ENCODE results near the gene CCNB2.

The CCNB2 gene

DNA sequence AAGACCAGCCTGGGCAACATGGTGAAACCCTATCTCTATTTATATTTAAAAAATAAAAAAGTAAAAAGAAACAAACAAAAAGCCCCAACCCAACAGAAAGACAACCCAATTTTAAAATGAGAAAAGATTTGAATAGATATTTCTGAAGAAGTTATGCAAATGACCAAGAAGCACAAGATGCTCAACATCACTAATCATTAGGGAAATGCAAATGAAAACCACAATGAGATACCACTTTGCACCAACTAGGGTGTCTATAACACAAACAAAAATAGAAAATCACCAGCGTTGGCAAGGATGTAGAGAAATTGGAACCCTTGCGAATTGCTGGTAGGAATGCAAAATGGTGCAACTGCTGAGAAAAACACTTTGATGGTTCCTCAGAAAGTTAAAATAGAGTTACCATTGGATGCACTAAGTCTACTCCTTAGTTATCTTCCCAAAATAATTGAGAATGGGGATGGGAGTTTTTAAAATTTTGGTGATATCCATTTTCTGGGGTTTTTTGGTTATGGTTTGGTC is 45.8 kb upstream of the CCNB2 start:
- Histone ChIP-seq H3K4me1 (ENCODE audit: control insufficient read depth, insufficient read depth, low read length) (no peaks in the 10 kb centered on the region), H3K36me3 (ENCODE audit: control insufficient read depth in 2 of 2, insufficient read depth in 1 of 2, low read length in 2 of 2) (peaks cover 25 to 78% of the 10 kb centered on the region in 2 experiments), H3K4me3 (ENCODE audit: low read depth, low read length) (no peak overlapping the region), H3K9me3 (ENCODE audit: control insufficient read depth, insufficient read depth, low read depth, low read length) (no peaks in the 10 kb centered on the region), H3K27ac (ENCODE audit: extremely low read depth, low read depth, low read length) (no peak overlapping the region)
- no peak for TF ChIP-seq PRDM1 (tag by site-specific recombination; IDR thresholded peaks at IDR 0.05)
- no peak for TF ChIP-seq ZBTB8A (tag by site-specific recombination; IDR thresholded peaks at IDR 0.05)
- no peak for TF ChIP-seq SP2 (tag by site-specific recombination; IDR thresholded peaks at IDR 0.05)
- TF ChIP-seq GLIS2 (tag by site-specific recombination; IDR thresholded peaks at IDR 0.05) = no peak
- no peak for TF ChIP-seq ZNF155 (tag by site-specific recombination; IDR thresholded peaks at IDR 0.05)
- TF ChIP-seq ZNF121 (tag by site-specific recombination; IDR thresholded peaks at IDR 0.05) = no peak
- TF ChIP-seq ZNF654 (tag by site-specific recombination; IDR thresholded peaks at IDR 0.05; ENCODE audit: low read depth) = no peak
- TF ChIP-seq ZNF600 (tag by site-specific recombination; IDR thresholded peaks at IDR 0.05) = no peak
- TF ChIP-seq ZNF768 (tag by site-specific recombination; IDR thresholded peaks at IDR 0.05) = no peak
- TF ChIP-seq, protein P1, sequence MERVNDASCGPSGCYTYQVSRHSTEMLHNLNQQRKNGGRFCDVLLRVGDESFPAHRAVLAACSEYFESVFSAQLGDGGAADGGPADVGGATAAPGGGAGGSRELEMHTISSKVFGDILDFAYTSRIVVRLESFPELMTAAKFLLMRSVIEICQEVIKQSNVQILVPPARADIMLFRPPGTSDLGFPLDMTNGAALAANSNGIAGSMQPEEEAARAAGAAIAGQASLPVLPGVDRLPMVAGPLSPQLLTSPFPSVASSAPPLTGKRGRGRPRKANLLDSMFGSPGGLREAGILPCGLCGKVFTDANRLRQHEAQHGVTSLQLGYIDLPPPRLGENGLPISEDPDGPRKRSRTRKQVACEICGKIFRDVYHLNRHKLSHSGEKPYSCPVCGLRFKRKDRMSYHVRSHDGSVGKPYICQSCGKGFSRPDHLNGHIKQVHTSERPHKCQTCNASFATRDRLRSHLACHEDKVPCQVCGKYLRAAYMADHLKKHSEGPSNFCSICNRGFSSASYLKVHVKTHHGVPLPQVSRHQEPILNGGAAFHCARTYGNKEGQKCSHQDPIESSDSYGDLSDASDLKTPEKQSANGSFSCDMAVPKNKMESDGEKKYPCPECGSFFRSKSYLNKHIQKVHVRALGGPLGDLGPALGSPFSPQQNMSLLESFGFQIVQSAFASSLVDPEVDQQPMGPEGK (tag by site-specific recombination; IDR thresholded peaks at IDR 0.05) = no peak
- no peak for TF ChIP-seq AEBP2 (tag by site-specific recombination; IDR thresholded peaks at IDR 0.05; ENCODE audit: borderline replicate concordance)
- no peak for TF ChIP-seq ZNF776 (tag by site-specific recombination; IDR thresholded peaks at IDR 0.05; ENCODE audit: borderline replicate concordance)
- no peak for TF ChIP-seq ZNF48 (tag by site-specific recombination; IDR thresholded peaks at IDR 0.05)
- CTCF ChIA-PET = no interaction called here
- POLR2A ChIA-PET = no interaction called here

GRCh38 chr15:59060348-59060747 is 44.6 kb upstream of the CCNB2 start:
- TF ChIP-seq, protein P2, sequence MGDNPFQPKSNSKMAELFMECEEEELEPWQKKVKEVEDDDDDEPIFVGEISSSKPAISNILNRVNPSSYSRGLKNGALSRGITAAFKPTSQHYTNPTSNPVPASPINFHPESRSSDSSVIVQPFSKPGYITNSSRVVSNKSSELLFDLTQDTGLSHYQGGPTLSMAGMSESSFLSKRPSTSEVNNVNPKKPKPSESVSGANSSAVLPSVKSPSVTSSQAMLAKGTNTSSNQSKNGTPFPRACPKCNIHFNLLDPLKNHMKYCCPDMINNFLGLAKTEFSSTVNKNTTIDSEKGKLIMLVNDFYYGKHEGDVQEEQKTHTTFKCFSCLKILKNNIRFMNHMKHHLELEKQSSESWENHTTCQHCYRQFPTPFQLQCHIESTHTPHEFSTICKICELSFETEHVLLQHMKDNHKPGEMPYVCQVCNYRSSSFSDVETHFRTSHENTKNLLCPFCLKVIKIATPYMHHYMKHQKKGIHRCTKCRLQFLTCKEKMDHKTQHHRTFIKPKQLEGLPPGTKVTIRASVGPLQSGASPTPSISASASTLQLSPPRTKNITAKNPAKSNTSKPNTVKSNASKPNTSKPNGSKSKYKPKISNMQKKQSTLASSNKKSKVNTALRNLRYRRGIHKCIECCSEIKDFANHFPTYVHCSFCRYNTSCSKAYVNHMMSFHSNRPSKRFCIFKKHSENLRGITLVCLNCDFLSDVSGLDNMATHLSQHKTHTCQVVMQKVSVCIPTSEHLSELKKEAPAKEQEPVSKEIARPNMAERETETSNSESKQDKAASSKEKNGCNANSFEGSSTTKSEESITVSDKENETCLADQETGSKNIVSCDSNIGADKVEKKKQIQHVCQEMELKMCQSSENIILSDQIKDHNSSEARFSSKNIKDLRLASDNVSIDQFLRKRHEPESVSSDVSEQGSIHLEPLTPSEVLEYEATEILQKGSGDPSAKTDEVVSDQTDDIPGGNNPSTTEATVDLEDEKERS (tag by site-specific recombination; IDR thresholded peaks at IDR 0.05) = no peak
- TF ChIP-seq ZNF701 (tag by site-specific recombination; IDR thresholded peaks at IDR 0.05) (no peak), ZNF791 (tag by site-specific recombination; IDR thresholded peaks at IDR 0.05) (no peak), ZNF677 (tag by site-specific recombination; IDR thresholded peaks at IDR 0.05) (no peak)
- Histone ChIP-seq H3K4me1 (ENCODE audit: control insufficient read depth, insufficient read depth, low read length) (no peaks in the 10 kb centered on the region), H3K4me3 (ENCODE audit: low read depth, low read length) (no peak overlapping the region), H3K36me3 (ENCODE audit: control insufficient read depth in 2 of 2, insufficient read depth in 1 of 2, low read length in 2 of 2) (peaks cover 25 to 74% of the 10 kb centered on the region in 2 experiments), H3K27ac (ENCODE audit: extremely low read depth, low read depth, low read length) (no peak overlapping the region), H3K9me3 (ENCODE audit: control insufficient read depth, insufficient read depth, low read depth, low read length) (no peaks in the 10 kb centered on the region)
- POLR2A ChIA-PET = no interaction called here
- CTCF ChIA-PET = no interaction called here
